Endodermal cell (in vitro differentiated cells): ENCODE results near the gene FAM13A. TPM values are rescaled to one million over a fixed set of nuclear protein-coding genes. Genes with fewer than 3 reads are reported as not detected.

ENCODE experiments used
- DNase-seq: peaks from one replicate; pipeline ENCODE4 v3.0.0-alpha.2; 2017
- H3K27ac ChIP-seq: 2 replicates; pipeline ENCODE4 v1.5.1; 2013; ENCODE audit warnings: mild to moderate bottlenecking, low read depth, low read length, moderate library complexity
- H3K27me3 ChIP-seq: 2 replicates; pipeline ENCODE4 v1.6.1; 2013; ENCODE audit warnings: mild to moderate bottlenecking, low read length, moderate library complexity; ENCODE audit not compliant: insufficient read depth, control insufficient read depth, poor library complexity, severe bottlenecking
- H3K36me3 ChIP-seq: 2 replicates; pipeline ENCODE4 v1.7.0; 2013; ENCODE audit warnings: mild to moderate bottlenecking, low read length, moderate library complexity; ENCODE audit not compliant: control insufficient read depth, insufficient read depth
- H3K4me1 ChIP-seq: one replicate; pipeline ENCODE4 v1.7.0; 2013; ENCODE audit warnings: low read length; ENCODE audit not compliant: control insufficient read depth, insufficient read depth
- H3K4me3 ChIP-seq: 2 replicates; pipeline ENCODE4 v1.5.1; 2013; ENCODE audit warnings: mild to moderate bottlenecking, low read length, moderate library complexity
- H3K9ac ChIP-seq: 2 replicates; pipeline ENCODE4 v1.6.1; 2013; ENCODE audit warnings: mild to moderate bottlenecking, low read length, moderate library complexity; ENCODE audit not compliant: poor library complexity, severe bottlenecking; ENCODE audit errors: extremely low read depth
- H3K9me3 ChIP-seq: 2 replicates; pipeline ENCODE4 v1.6.1; 2013; ENCODE audit warnings: mild to moderate bottlenecking, low read length, moderate library complexity; ENCODE audit not compliant: control insufficient read depth
- H3K27ac Mint-ChIP-seq: 2 replicates; pipeline ENCODE4 v1.8.0; 2020; ENCODE audit warnings: mixed read lengths
- H3K27me3 Mint-ChIP-seq: 2 replicates; pipeline ENCODE4 v1.8.0; 2021; ENCODE audit warnings: mild to moderate bottlenecking, mixed read lengths; ENCODE audit not compliant: insufficient read depth
- H3K36me3 Mint-ChIP-seq: 2 replicates; pipeline ENCODE4 v1.8.0; 2020; ENCODE audit warnings: low read depth, mixed read lengths
- H3K4me1 Mint-ChIP-seq: 2 replicates; pipeline ENCODE4 v1.8.0; 2020; ENCODE audit warnings: mixed read lengths
- H3K4me3 Mint-ChIP-seq: 2 replicates; pipeline ENCODE4 v1.8.0; 2020; ENCODE audit warnings: mild to moderate bottlenecking, moderate library complexity, mixed read lengths
- H3K9me3 Mint-ChIP-seq: 2 replicates; pipeline ENCODE4 v1.8.0; 2020; ENCODE audit warnings: mild to moderate bottlenecking, mixed read lengths
- CTCF ChIP-seq: fragments of 200-600 bp; sonication (generic); conservative IDR thresholded peaks from 2 replicates; pipeline ENCODE4 v1.5.0; 2021; ENCODE audit warnings: antibody characterized with exemption, mild to moderate bottlenecking
- WGBS, 2 experiments: methylation state at CpG; one replicate each; pipeline versions ENCODE4 v1.1.5 to v1.1.7; 2013; ENCODE audit warnings: missing lambda C conversion rate in 2 of 2, mixed read lengths in 1 of 2; ENCODE audit not compliant: insufficient coverage in 1 of 2, insufficient read length in 1 of 2; 5-methylcytosine and 5-hydroxymethylcytosine counted together
- total RNA-seq, 2 donors: library from RNA; stranded (reverse); fragmentation: NEBNext Ultra II Directional in 1 of 2; extraction: Animal tissue kit (Norgen Biotek cat#: 25700) in 1 of 2; gene quantifications; 2 replicates in 1 of 2; 3 replicates in 1 of 2; pipeline ENCODE4 v1.2.1, GENCODE V29; 2021

The FAM13A gene
- total RNA-seq, 2 donors from 2014 or later: 13.6 to 17.0 TPM

- Histone ChIP-seq H3K27ac (no peak overlapping the region), H3K4me1 (no peaks in the 10 kb centered on the region), H3K4me3 (no peak overlapping the region), H3K9me3 (no peaks in the 10 kb centered on the region), H3K36me3 (no peaks in the 10 kb centered on the region), H3K27me3 (no peaks in the 10 kb centered on the region), H3K9ac (no peak overlapping the region)
- no peak for DNase-seq
- Mint-ChIP-seq H3K9me3 (peaks cover 12% of the 10 kb centered on the region), H3K27ac (no peak overlapping the region), H3K4me3 (no peak overlapping the region), H3K27me3 (no peaks in the 10 kb centered on the region), H3K4me1 (no peaks in the 10 kb centered on the region), H3K36me3 (peaks cover 8% of the 10 kb centered on the region)
- WGBS, 2 experiments: 88 to 94% methylated on average over 2 of the region's 2 CpGs
- TF ChIP-seq CTCF: no peak
Observed at GRCh38 chr4:88897180-88897579, 159.8 kb downstream of the FAM13A start.

GRCh38 chr4:88893961-88894360 is 163.0 kb downstream of the FAM13A start:
- Mint-ChIP-seq H3K36me3 (no peaks in the 10 kb centered on the region), H3K27ac (no peak overlapping the region), H3K27me3 (no peaks in the 10 kb centered on the region), H3K4me1 (no peaks in the 10 kb centered on the region), H3K9me3 (no peaks in the 10 kb centered on the region), H3K4me3 (no peak overlapping the region)
- no peak for TF ChIP-seq CTCF
- Histone ChIP-seq H3K9me3 (no peaks in the 10 kb centered on the region), H3K9ac (no peak overlapping the region), H3K4me3 (no peak overlapping the region), H3K4me1 (no peaks in the 10 kb centered on the region), H3K27ac (no peak overlapping the region), H3K27me3 (no peaks in the 10 kb centered on the region), H3K36me3 (no peaks in the 10 kb centered on the region)
- 100% methylated on average over 1 of the region's 1 CpG; no CpG with 5 or more reads in 1 of the 2 experiments for WGBS, 2 experiments
- DNase-seq: no peak

- H3K4me3 ChIP-seq: no peak overlapping the region
- H3K9me3 ChIP-seq: no peaks in the 10 kb centered on the region
- no peak overlapping the region for H3K27ac ChIP-seq
- no peaks in the 10 kb centered on the region for H3K36me3 ChIP-seq
- H3K4me1 Mint-ChIP-seq: no peaks in the 10 kb centered on the region
- H3K9ac ChIP-seq: no peak overlapping the region
- no peaks in the 10 kb centered on the region for H3K27me3 ChIP-seq
- H3K27ac Mint-ChIP-seq: no peak overlapping the region
- 100% methylated on average over 1 of the region's 1 CpG; no CpG with 5 or more reads in 1 of the 2 experiments for WGBS, 2 experiments
- no peaks in the 10 kb centered on the region for H3K4me1 ChIP-seq
- no peak for TF ChIP-seq CTCF
- no peaks in the 10 kb centered on the region for H3K27me3 Mint-ChIP-seq
- H3K36me3 Mint-ChIP-seq: no peaks in the 10 kb centered on the region
- no peak overlapping the region for H3K4me3 Mint-ChIP-seq
- DNase-seq: no peak
- no peaks in the 10 kb centered on the region for H3K9me3 Mint-ChIP-seq
Observed at GRCh38 chr4:88892646-88893045, 164.3 kb downstream of the FAM13A start.
